ENCODE results near the gene IL3.

IL3 gene

DNA sequence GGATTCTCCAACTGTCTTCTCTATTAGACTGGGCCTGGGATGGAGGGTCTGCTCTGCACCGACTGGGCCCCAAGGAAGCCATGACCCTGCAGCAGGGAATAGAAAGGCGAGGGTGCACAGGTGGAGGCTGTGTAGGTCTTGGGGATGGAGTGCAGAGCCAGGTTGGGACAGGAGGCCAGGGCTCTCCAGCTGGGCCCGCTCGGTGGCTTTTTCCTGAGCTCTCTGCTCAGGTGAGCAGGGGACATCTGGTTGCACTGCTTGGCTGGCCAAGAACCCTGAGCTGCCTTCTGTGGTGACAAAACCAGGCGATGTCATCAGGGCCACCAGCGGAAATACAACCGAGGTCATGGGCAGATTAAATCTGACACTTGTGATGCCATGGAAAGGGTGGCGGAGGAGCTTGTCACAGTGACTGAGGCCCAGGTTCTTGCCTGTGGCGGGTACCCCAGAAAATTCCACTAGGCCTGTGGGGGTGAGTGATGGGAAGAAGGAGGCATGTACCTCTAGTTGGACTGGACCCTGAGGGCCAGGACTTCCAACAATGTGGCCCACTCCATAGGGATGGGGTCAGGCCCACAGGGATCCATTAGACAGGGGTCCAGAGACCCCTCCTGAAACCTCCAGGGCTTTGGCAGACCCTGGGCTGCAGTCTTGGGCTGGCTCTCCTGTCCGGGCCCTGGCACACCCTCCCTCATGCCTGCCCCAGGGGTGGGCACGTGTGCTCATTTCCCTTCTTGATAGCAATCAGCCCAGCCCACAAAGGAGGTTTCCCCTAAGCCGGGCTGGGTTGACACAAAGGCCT lies 4.4 kb upstream of the IL3 start:
- TF ChIP-seq, protein P1, sequence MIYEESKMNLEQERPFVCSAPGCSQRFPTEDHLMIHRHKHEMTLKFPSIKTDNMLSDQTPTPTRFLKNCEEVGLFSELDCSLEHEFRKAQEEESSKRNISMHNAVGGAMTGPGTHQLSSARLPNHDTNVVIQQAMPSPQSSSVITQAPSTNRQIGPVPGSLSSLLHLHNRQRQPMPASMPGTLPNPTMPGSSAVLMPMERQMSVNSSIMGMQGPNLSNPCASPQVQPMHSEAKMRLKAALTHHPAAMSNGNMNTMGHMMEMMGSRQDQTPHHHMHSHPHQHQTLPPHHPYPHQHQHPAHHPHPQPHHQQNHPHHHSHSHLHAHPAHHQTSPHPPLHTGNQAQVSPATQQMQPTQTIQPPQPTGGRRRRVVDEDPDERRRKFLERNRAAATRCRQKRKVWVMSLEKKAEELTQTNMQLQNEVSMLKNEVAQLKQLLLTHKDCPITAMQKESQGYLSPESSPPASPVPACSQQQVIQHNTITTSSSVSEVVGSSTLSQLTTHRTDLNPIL (CRISPR knock-in tag; IDR thresholded peaks at IDR 0.05; ENCODE audit: low read depth) = no peak
- no peak for TF ChIP-seq ZNF70 (CRISPR knock-in tag; IDR thresholded peaks at IDR 0.05)
- no peak for TF ChIP-seq ESRRG (CRISPR knock-in tag; IDR thresholded peaks at IDR 0.05)
- TF ChIP-seq ZNF8 (CRISPR knock-in tag; IDR thresholded peaks at IDR 0.05) = no peak
- TF ChIP-seq RARB (CRISPR knock-in tag; IDR thresholded peaks at IDR 0.05) = no peak
- TF ChIP-seq TCF4 (CRISPR knock-in tag; IDR thresholded peaks at IDR 0.05; ENCODE audit: borderline replicate concordance) = no peak
- TF ChIP-seq TOX (CRISPR knock-in tag; IDR thresholded peaks at IDR 0.05; ENCODE audit: borderline replicate concordance) = no peak
- TF ChIP-seq, protein P2, sequence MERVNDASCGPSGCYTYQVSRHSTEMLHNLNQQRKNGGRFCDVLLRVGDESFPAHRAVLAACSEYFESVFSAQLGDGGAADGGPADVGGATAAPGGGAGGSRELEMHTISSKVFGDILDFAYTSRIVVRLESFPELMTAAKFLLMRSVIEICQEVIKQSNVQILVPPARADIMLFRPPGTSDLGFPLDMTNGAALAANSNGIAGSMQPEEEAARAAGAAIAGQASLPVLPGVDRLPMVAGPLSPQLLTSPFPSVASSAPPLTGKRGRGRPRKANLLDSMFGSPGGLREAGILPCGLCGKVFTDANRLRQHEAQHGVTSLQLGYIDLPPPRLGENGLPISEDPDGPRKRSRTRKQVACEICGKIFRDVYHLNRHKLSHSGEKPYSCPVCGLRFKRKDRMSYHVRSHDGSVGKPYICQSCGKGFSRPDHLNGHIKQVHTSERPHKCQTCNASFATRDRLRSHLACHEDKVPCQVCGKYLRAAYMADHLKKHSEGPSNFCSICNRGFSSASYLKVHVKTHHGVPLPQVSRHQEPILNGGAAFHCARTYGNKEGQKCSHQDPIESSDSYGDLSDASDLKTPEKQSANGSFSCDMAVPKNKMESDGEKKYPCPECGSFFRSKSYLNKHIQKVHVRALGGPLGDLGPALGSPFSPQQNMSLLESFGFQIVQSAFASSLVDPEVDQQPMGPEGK (CRISPR knock-in tag; IDR thresholded peaks at IDR 0.05; ENCODE audit: borderline replicate concordance) = no peak
- TF ChIP-seq ZFP30 (CRISPR knock-in tag; IDR thresholded peaks at IDR 0.05) = no peak
- no peak for TF ChIP-seq BACH2 (CRISPR knock-in tag; IDR thresholded peaks at IDR 0.05; ENCODE audit: borderline replicate concordance)
- no peak for TF ChIP-seq GLIS3 (CRISPR knock-in tag; IDR thresholded peaks at IDR 0.05)
- no peak for TF ChIP-seq CSRNP3 (CRISPR knock-in tag; IDR thresholded peaks at IDR 0.05)
- TF ChIP-seq PPARA (CRISPR knock-in tag; IDR thresholded peaks at IDR 0.05; ENCODE audit: borderline replicate concordance) = no peak
- no peak for ATAC-seq

- no peak for ATAC-seq
- TF ChIP-seq TCF4 (CRISPR knock-in tag; IDR thresholded peaks at IDR 0.05; ENCODE audit: borderline replicate concordance) (no peak), TOX (CRISPR knock-in tag; IDR thresholded peaks at IDR 0.05; ENCODE audit: borderline replicate concordance) (no peak), OSR1 (CRISPR knock-in tag; IDR thresholded peaks at IDR 0.05) (no peak), ISL1 (CRISPR knock-in tag; IDR thresholded peaks at IDR 0.05) (no peak), CSDC2 (CRISPR knock-in tag; IDR thresholded peaks at IDR 0.05) (no peak), BACH2 (CRISPR knock-in tag; IDR thresholded peaks at IDR 0.05; ENCODE audit: borderline replicate concordance) (no peak), ZFP3 (CRISPR knock-in tag; IDR thresholded peaks at IDR 0.05) (no peak), ARNTL (CRISPR knock-in tag; IDR thresholded peaks at IDR 0.05; ENCODE audit: borderline replicate concordance, low read depth) (no peak), ZC3H10 (CRISPR knock-in tag; IDR thresholded peaks at IDR 0.05) (no peak)
- TF ChIP-seq, protein P2 (CRISPR knock-in tag; IDR thresholded peaks at IDR 0.05; ENCODE audit: borderline replicate concordance) = no peak
- TF ChIP-seq, protein P3, sequence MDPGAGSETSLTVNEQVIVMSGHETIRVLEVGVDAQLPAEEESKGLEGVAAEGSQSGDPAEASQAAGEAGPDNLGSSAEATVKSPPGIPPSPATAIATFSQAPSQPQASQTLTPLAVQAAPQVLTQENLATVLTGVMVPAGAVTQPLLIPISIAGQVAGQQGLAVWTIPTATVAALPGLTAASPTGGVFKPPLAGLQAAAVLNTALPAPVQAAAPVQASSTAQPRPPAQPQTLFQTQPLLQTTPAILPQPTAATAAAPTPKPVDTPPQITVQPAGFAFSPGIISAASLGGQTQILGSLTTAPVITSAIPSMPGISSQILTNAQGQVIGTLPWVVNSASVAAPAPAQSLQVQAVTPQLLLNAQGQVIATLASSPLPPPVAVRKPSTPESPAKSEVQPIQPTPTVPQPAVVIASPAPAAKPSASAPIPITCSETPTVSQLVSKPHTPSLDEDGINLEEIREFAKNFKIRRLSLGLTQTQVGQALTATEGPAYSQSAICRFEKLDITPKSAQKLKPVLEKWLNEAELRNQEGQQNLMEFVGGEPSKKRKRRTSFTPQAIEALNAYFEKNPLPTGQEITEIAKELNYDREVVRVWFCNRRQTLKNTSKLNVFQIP (CRISPR knock-in tag; IDR thresholded peaks at IDR 0.05; ENCODE audit: borderline replicate concordance, low read depth) = no peak
Measured at GRCh38 chr5:132056610-132057497, 3.6 kb upstream of the IL3 start.
